Mesodermal cell (in vitro differentiated cells): ENCODE results near the gene KRT32.

ENCODE experiments used
- H3K27ac ChIP-seq: 2 replicates; pipeline ENCODE4 v1.7.0; 2013; ENCODE audit warnings: mild to moderate bottlenecking, low read depth, low read length, moderate library complexity; ENCODE audit not compliant: severe bottlenecking
- H3K36me3 ChIP-seq: 2 replicates; pipeline ENCODE4 v1.7.1; 2013; ENCODE audit warnings: mild to moderate bottlenecking, low read length, moderate library complexity; ENCODE audit not compliant: control insufficient read depth, insufficient read depth
- H3K4me1 ChIP-seq: one replicate; pipeline ENCODE4 v1.7.1; 2013; ENCODE audit warnings: mild to moderate bottlenecking, low read length; ENCODE audit not compliant: insufficient read depth, control insufficient read depth, poor library complexity, severe bottlenecking
- H3K4me3 ChIP-seq: 2 replicates; pipeline ENCODE4 v1.7.0; 2013; ENCODE audit warnings: low read length, control low read depth, mild to moderate bottlenecking; ENCODE audit not compliant: insufficient read depth, poor library complexity, severe bottlenecking; ENCODE audit errors: extremely low read depth
- H3K9me3 ChIP-seq: 2 replicates; pipeline ENCODE4 v1.7.1; 2013; ENCODE audit warnings: mild to moderate bottlenecking, low read length, moderate library complexity; ENCODE audit not compliant: control insufficient read depth
- WGBS, 2 experiments: methylation state at CpG; one replicate each; pipeline ENCODE4 v1.1.5; 2013; ENCODE audit warnings: missing lambda C conversion rate in 2 of 2; ENCODE audit not compliant: insufficient coverage in 2 of 2; 5-methylcytosine and 5-hydroxymethylcytosine counted together

KRT32 gene

DNA sequence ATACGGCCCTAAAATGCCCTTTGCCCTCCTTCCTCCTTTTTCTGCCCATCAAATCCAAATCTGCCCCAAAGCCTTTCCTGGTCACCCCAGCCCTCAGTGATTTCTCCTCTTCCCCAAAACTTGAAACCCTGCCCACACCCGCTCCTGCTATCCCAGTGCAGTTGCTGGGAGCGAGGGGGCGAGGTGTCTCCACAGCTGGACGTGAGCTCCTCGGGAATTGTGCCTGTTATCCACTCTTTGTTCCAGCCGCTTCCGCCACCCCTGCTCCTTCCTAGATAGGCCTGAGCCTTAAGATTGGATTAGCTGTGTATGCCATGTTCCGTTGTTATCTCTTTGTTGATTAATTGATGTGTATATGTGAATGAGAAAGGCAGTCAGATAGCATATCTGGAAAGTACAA is 16.3 kb upstream of the KRT32 start:
- Histone ChIP-seq H3K36me3 (no peaks in the 10 kb centered on the region), H3K4me1 (no peaks in the 10 kb centered on the region), H3K9me3 (no peaks in the 10 kb centered on the region), H3K4me3 (no peak overlapping the region), H3K27ac (no peak overlapping the region)
- 87 to 100% methylated on average over 2 to 8 of the region's 9 CpGs for WGBS, 2 experiments

DNA sequence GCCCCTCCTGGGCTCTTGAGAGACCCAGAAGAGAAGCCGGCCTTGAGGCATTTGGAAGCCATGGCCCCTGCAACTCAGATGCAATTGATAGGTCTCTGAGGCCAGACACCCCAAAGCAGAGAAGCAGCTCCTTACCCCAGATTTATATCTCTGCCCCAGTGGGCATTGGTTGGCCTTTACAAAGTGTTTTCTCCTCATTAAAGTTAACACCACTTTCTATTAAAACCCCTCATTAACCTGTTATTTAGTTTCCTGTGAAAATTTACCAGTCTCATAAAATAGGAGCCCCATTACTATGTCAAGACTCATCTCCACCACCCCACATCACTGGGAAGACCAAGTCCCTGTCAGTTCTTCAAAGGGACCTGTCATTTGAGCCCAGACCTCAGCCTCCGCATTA is 13.8 kb upstream of the KRT32 start, which contains the start of gene KRT35:
Gene KRT35 (minus strand): TSS at position 116 of the 400 bp plus-strand sequence. CDS start 54 bp downstream, at position 62.
- Histone ChIP-seq H3K27ac (no peak within 1 kb of the TSS), H3K36me3 (no peaks in the 10 kb centered on the region), H3K9me3 (no peaks in the 10 kb centered on the region), H3K4me1 (no peaks in the 10 kb centered on the region), H3K4me3 (no peak within 1 kb of the TSS)
- 89 to 100% methylated on average over 1 to 2 of the region's 2 CpGs for WGBS, 2 experiments

DNA sequence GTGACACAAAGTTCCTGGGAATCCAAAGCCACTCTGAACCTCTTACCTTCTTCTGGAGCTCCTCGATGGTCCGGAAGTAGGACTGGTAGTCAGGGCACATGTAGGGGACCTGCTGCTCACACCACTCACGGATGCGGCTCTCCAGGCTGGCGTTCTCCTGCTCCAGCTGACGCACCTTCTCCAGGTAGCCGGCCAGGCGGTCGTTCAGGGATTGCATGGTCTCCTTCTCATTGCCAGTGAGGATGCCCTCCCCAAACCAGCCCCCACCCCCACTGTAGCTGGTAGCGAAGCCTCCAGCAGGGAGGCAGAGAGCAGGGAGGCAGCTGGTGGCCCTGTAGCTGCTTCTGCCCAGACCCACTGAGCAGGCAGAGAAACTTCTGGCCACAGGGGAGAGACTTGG is 13.4 kb upstream of the KRT32 start:
- 94 to 100% methylated on average over 2 to 8 of the region's 10 CpGs for WGBS, 2 experiments
- H3K4me3 ChIP-seq, result no peak overlapping the region
- no peaks in the 10 kb centered on the region for H3K4me1 ChIP-seq
- H3K9me3 ChIP-seq, result no peaks in the 10 kb centered on the region
- no peaks in the 10 kb centered on the region for H3K36me3 ChIP-seq
- H3K27ac ChIP-seq, result no peak overlapping the region

DNA sequence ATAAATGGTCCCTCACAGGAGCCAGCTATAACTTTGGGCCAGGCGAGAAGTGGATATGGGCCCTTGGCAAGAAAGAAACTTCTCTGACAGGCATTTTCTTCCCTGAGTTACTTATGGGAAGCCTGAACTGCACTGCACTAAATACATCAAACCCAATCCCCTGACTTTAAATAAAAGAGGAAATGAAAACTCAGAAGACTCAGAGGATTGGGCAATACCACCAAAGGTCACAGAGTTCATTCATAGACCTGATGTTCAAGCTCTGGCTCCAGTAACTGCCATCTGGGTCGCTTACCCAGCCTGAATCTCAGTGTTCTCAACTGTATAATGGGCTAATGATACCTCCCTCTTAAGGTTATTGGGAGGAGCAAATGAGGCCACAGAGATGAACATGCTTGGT is 12.9 kb upstream of the KRT32 start:
- Histone ChIP-seq H3K4me1 (no peaks in the 10 kb centered on the region), H3K9me3 (no peaks in the 10 kb centered on the region), H3K27ac (no peak overlapping the region), H3K4me3 (no peak overlapping the region), H3K36me3 (no peaks in the 10 kb centered on the region)
- 62 to 72% methylated on average over 2 of the region's 2 CpGs for WGBS, 2 experiments

DNA sequence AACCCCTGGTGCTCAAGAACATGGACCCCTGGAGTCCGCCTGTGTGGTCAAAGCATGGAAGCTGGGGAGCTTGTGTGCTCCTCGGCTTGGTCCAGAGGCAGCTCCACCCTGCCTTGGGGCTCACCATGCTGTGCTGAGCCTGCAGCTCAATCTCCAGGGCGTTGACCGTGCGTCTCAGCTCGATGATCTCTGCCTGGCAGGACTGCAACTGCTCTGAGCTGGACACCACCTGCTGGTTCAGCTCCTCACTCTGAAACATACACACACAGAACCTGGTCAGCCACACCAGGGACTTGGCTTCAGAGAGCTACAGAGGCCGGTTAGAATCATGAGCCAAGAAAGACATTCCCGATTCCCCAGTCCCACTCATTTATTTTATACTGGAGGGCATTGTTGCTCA is 11.1 kb upstream of the KRT32 start:
- H3K4me1 ChIP-seq, result peaks cover 3% of the 10 kb centered on the region
- no peaks in the 10 kb centered on the region for H3K9me3 ChIP-seq
- H3K4me3 ChIP-seq, result no peak overlapping the region
- no peak overlapping the region for H3K27ac ChIP-seq
- WGBS, 2 experiments, result 90% methylated on average over 6 to 7 of the region's 8 CpGs
- no peaks in the 10 kb centered on the region for H3K36me3 ChIP-seq

DNA sequence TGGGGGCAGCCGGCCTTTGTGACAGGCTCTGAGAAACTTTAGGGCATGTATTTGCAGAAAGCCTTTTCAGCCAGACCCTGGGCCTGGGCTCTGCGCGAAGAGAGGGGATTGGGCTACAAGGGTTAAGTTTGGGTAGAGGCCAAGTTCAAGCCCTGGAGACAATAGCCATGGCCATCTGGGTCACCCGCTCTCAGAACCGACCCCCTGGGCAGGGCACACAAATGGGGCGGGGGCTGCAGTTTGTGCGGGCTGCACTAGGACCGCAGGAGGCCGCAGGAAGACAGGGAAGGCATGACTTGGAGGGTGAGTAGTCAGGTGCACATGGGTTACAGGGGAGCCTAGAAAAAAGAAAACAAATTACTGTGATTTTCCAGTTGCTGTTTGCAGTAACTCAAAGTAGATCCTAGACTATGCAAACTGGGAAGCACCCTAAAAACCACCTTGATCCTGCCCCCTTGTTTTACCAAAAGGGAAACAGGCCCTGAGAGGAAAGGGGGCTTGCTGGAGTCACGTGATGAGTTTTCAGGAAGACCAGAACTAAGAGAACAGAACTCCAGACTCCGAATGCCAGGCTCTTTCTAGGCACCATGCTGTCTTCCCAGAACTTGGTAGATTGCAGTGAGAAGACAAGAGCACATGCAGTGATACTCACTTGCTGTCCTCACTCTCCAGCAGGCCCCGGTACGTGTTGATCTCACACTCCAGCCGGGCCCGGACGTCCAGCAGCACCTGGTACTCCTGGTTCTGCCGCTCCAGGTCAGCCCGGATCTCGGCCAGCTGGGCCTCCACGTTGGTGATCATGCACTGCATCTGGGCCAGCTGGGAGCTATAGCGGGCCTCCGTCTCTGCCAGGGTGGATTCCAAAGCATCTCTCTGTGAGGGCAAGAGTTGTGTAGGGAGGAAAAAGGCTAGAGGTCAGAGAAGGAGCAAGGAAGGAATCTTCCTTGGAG is 10.0 kb upstream of the KRT32 start:
- H3K36me3 ChIP-seq, result no peaks in the 10 kb centered on the region
- no peak overlapping the region for H3K27ac ChIP-seq
- WGBS, 2 experiments, result 92 to 93% methylated on average over 19 to 21 of the region's 22 CpGs
- peaks cover 3% of the 10 kb centered on the region for H3K4me1 ChIP-seq
- no peak overlapping the region for H3K4me3 ChIP-seq
- H3K9me3 ChIP-seq, result peaks cover under 1% of the 10 kb centered on the region

DNA sequence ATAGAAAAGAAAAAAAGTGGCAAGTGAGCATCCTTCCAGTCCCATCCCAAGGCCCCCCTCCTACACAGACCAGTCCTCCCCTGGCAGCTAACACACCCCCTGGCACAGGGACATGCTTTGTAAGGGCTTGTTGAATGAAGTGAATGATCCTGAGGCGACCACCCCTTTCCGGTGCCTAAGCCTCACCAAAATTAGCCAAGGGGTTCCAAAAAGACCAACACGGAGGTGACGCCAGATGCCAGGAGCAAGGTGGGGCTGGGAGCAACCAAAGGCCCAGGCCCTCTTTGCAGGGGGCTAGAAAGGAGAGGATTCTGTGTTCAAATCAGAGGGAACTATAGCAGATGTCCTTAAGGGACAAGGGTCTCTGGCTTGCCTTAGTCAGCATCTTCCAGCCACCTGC is 8.2 kb upstream of the KRT32 start:
- no peaks in the 10 kb centered on the region for H3K36me3 ChIP-seq

DNA sequence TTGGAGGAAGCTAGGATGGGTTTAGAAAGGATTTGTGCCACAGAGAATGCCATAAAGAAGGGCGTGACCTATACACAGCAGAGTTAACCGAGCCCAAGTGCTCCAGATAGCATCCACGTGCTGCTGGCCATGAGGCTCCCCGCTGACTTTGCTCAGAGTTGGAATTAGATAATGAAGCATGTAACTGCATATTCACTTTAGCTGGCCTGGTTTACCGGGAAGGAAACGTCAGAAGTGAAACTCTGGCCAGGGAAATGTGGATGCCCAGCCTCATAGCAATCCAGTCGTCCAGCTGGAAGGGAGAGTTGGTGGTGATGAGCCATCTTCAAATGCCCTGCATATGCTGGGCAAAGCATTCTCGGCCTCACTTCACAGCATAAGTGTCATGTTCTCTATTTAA is 7.7 kb upstream of the KRT32 start:
- Histone ChIP-seq H3K4me3 (no peak overlapping the region), H3K27ac (no peak overlapping the region), H3K4me1 (peaks cover 3% of the 10 kb centered on the region), H3K9me3 (peaks cover 5% of the 10 kb centered on the region), H3K36me3 (no peaks in the 10 kb centered on the region)
- WGBS, 2 experiments, result 86 to 91% methylated on average over 7 of the region's 8 CpGs

More for the DNA sequence above, 8.2 kb upstream of the KRT32 start:
- Histone ChIP-seq H3K4me1 (peaks cover 3% of the 10 kb centered on the region), H3K27ac (no peak overlapping the region), H3K4me3 (no peak overlapping the region), H3K9me3 (peaks cover 5% of the 10 kb centered on the region)
- WGBS, 2 experiments, result 93 to 100% methylated on average over 2 to 4 of the region's 4 CpGs

DNA sequence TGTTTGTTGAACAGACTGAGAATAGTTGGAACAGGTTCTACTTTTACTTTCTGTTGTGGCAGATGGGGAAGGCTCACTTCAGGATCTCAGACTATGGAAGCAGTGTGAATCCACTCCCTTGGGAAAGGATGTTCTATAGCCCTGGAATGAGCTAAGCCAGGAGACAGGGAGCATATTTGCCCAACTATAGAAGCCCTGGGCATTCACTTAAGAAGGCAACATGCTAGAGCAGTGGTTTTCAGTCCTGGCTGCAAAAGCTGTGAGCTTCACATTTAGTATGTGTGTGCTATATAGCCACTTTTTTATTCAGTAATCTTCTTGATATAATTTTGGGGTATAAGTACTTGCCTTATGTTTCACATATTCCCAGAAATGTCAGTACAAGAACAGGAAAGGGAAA is 1.2 kb upstream of the KRT32 start:
- H3K36me3 ChIP-seq, result no peaks in the 10 kb centered on the region
- H3K4me3 ChIP-seq, result no peak overlapping the region
- peaks cover 5% of the 10 kb centered on the region for H3K9me3 ChIP-seq
- H3K4me1 ChIP-seq, result no peaks in the 10 kb centered on the region
- no peak overlapping the region for H3K27ac ChIP-seq

DNA sequence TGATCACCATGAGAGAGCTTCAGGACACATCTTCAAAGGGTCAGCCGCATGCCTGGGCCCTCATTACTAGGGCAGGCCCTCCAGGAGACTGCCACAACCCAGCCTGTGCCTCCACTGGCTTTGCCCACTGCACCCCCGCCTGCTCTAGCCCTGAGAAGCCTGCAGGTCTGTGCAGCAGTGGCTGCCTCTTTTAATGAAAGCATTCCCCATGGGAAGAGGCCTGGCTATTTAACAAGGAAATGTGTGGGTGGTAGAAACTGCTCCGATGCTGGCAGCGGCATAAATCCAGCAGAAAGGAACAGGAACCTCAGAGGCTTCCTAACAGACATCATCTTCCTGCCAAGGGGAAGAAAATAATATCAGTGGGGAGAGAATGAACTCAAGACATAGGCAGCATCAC is 375 bp upstream of the KRT32 start:
- Histone ChIP-seq H3K4me3 (no peak overlapping the region), H3K4me1 (no peaks in the 10 kb centered on the region), H3K9me3 (peaks cover 5% of the 10 kb centered on the region), H3K36me3 (no peaks in the 10 kb centered on the region), H3K27ac (no peak overlapping the region)
- 70 to 75% methylated on average over 1 to 2 of the region's 4 CpGs for WGBS, 2 experiments

DNA sequence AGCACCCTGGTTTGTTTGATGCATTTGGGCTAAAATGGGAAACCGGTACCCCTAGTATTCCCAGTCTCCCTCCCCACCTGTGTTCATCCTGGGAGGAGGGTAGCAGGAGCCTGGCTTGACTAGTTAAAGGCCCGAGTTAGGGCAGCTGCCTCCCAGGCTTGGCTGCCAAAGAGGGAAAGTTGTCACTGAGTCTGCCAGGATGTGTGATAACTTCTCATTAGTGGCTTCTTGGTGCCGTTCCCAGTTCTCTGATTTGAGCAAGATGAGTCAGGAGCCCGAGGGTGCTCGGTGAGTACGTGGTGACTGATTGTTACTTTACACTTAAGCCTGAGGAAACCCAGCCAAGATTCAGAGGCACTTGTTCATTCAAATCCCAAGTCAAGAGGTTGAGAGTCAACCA is 2.5 kb downstream of the KRT32 start:
- no peaks in the 10 kb centered on the region for H3K9me3 ChIP-seq
- no peaks in the 10 kb centered on the region for H3K36me3 ChIP-seq
- 72 to 90% methylated on average over 2 to 3 of the region's 6 CpGs for WGBS, 2 experiments
- no peak overlapping the region for H3K4me3 ChIP-seq
- no peaks in the 10 kb centered on the region for H3K4me1 ChIP-seq
- H3K27ac ChIP-seq, result no peak overlapping the region
